CD4-positive, alpha-beta T cell treated with Interleukin-2 at 100 ng/mL for 4 hours (primary cell): ENCODE results near the gene PTPRH.

Experiments
- DNase-seq: peaks from one replicate; pipeline ENCODE4 v3.0.0-alpha.2; 2020; ENCODE audit warnings: low spot score

Gene PTPRH

DNA sequence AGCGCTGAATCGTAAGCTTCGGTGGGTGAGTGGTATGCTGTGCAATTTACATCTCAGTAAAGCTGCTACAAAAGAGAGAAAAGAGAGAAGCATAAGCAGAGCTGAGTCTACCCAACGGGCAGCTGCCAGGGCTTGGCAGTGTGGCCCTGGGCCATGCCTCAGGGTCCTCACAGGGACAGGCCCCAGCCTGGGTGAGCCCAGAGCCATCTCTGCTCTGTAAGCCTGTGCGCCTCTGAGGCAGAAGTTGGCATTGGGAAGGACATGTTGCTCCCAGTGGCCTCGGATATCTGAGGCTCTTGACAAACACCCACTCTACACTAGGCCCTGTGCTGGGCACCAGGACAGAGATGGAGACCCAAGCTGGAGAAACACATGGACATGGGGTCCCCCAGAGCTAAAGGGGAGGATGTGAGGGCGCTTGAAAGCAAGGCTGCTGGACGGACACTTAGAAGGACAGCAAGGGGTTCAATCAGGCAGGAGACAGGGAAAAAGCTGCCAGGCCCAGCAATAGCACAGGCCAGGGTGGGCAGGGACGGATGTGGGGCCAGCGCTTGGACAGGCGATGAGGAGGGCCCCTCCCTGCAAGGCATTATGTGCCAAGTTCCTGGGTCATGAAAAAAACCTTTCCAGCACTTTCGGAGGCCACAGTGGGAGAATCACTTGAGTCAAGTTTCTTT is 34.8 kb upstream of the PTPRH start:
- no peak for DNase-seq

DNA sequence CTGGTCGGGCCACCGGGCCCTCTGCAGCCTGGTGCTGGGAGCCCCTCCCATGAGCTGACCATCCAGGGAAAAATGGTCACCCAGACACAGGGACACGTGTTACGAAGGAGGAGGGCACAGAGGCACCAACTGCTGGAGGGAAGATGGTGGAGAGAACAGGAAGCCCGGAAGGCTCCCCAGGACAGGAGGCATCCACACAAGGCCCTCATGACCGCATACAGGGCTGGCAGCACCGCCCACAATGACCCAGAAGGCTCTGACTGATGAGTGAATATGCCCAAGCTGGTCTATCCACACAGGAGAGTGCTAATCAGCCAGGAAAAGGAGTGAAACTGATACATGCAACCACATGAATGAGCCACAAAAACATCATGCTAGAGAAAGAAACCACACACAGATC is 33.2 kb upstream of the PTPRH start:
- no peak for DNase-seq

DNA sequence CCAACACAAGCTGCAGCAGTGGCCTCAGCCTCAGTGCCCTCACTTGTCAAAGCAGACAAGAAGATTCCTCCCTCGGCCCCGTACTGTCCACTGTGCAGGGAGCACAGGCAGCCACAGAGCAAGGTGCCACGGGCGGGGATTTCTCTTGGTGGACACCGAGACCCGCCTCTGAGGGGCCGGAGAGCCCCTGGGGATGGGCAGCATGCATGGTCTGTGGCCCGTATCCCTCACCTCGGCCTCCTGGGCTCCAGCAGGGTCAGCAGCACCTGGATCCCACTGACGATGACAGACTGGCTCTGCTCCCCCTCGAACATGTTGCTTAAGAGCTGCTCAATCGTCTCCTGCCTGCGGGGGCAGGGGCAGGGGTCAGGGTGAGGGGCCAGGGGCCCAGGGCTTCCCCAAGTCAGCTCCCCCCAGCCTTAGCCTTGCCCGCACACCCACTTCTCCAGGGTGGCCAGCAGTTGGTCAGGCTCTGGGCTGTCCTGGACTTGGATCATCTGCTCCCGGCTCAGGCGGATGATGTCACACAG is 32.7 kb upstream of the PTPRH start:
- DNase-seq = no peak

- DNase-seq = no peak
These were observed 32.0 kb upstream of the PTPRH start for GRCh38 chr19:55241143-55241934.

DNA sequence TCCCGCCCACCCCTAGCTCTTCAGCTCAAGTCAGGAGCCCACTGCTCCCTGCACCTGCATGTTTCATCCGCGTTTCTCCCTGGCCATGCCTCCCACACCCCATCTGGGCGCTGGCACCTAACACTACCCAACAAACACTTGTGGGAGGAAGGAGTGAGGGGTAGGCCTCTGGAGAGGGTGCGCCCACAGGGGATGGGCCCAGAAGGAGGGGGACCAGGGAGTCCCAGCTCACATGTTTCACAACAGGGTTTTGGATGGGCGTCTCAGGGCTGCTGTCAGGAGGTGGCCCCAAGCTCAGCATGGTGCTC is 31.4 kb upstream of the PTPRH start:
- no peak for DNase-seq

DNA sequence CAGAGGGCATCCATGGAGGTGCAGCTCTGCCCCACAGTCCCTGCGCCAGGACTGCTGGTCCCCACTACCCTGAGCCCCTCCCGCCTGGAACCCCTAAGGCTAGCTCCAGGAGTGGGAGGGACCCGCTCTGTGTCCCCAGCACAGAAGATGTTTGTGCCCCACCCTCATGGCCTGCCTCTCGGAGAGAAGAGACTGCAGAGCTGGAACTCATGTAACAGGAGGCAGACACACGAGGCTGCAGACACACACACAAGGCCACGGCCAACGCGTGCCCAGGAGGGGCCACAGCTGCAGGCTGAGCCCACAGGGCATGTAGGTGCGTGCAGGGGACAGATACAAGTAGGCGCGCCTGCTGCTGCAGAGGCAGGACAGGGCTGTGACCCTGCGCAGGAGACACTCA is 29.7 kb upstream of the PTPRH start:
- DNase-seq = no peak

DNA sequence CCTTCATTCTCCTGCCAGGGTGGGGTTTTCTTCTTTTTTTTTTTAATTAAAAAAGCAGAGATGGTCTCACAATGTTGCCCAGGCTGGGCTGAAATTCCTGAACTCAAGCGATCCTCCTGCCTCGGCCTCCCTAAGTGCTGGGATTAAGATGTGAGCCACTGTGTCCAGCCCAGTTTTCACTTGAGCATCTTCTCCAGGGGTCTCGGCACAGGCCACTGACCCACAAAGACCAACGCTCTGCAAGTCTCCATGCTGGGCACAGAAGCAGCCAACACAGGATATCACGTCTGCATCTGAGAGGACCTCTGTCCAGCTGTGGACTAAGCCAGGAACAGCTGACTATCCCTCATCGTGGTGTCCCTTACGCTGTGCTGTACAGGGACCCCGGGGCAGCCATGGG is 28.7 kb upstream of the PTPRH start:
- no peak for DNase-seq

GRCh38 chr19:55232986-55233385 is 23.7 kb upstream of the PTPRH start:
- DNase-seq = no peak

- no peak for DNase-seq
These were observed 22.9 kb upstream of the PTPRH start for GRCh38 chr19:55232286-55232602.

GRCh38 chr19:55231391-55232285 is 22.3 kb upstream of the PTPRH start:
- DNase-seq = no peak

GRCh38 chr19:55230780-55231179 is 21.5 kb upstream of the PTPRH start:
- no peak for DNase-seq

- DNase-seq = no peak
These were observed 21.0 kb upstream of the PTPRH start for GRCh38 chr19:55230329-55230728.

DNA sequence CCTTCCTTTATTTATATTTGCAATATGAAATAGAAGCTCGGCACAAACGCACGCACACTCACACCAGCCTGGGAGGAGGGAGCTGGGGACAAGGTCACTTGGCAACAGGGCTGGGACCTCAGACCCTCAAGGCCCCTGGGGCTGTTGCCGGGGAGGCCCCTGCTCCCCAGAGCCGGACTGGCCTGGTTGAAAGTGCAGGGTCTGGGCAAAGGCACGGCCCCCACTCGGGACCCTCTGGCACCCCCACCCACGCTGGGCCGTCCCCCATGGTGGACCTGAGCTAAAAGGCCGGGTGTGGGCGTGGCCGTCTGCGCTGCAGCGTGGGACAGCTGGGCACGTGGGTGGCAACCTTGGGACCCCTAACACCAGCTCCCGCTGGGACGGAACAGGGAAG is 20.5 kb upstream of the PTPRH start:
- no peak for DNase-seq

- DNase-seq = no peak
These were observed 20.0 kb upstream of the PTPRH start for GRCh38 chr19:55229145-55229788.

GRCh38 chr19:55228403-55229031 is 19.2 kb upstream of the PTPRH start, which contains the start of gene TMEM86B:
TSS of gene TMEM86B (minus strand) at chr19:55228763. CDS start at chr19:55228741, 22 bp downstream.
- DNase-seq = no peak

GRCh38 chr19:55228015-55228391 is 18.7 kb upstream of the PTPRH start:
- no peak for DNase-seq

- no peak for DNase-seq
These were observed 18.1 kb upstream of the PTPRH start for GRCh38 chr19:55227241-55228014.

GRCh38 chr19:55226788-55227187 is 17.5 kb upstream of the PTPRH start:
- no peak for DNase-seq

DNA sequence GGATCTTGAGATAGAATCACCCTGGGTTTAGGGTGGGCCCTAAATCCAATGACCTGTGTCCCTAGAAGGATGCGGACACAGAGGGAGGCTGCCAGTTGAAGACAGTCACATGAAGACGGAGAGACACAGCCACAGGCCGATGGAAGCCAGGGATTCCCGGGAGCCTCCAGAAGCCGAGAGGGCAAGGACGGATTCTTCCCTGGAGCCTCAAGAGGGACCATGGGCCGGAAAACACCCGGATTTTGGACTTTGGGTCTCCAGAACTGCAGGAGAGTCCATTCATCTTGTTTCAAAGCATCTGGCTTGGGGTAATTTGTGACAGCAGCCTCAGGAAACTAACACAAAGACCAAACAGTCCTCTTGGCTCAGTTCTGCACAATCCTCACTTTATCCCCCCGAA is 17.0 kb upstream of the PTPRH start:
- DNase-seq = no peak

GRCh38 chr19:55225415-55225958 is 16.2 kb upstream of the PTPRH start:
- no peak for DNase-seq
